Kidney tubule cell (primary cell): ENCODE results near the gene KISS1.
A peak's percentile ranks its signal among the peaks of the same experiment; 100 is the strongest.
"Not testable (repeated sequence)": the region's sequence is repeated elsewhere in the genome, so short reads cannot be mapped to it uniquely, and the experiment has no call there.

Experiments
- DNase-seq: peaks from one replicate; pipeline ENCODE4 v3.0.0-alpha.2; 2018; ENCODE audit warnings: low spot score

KISS1 gene

DNA sequence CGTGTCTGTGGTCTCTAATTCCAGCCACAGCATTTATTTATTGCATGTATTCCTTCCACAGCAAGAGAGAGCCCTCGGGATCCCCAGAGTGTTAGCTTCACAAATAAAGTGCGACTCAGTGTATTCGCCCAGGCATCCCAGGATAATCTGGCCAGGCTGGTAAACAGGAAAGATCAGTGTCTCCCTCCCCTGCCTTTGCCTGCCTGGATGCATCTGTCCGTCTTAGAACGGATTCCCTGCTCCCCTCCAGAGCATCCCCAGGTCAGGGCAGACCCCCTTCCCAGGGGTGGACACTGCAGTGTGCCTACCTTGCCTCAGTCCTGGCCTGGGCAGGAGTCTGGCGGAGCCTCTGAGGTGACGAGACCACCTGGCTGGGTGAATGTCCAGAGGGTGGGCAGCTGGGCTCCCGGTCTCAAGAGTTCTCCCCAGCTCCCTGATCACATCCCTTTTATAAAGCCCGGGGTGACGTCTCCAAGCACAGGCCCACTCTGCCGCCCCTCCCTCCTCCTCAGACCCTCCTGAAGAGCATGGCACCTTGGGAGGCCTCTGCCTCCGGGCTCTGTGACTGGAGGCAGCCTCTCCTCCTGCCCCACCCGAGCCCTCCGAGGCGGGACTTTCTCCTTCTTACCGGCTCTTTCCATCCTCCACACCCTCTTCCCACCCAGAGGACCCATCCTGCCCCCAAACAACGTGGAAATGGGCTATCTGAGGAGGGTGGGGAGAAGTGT, at the start of gene KISS1:
TSS of gene KISS1 (minus strand) at position 424 of the 728 bp plus-strand sequence. CDS start 3,615 bp downstream, outside the sequence.
- DNase-seq, result no peak

- DNase-seq, result no peak
Observed at GRCh38 chr1:204242920-204243319, 46.6 kb upstream of the KISS1 start.

DNA sequence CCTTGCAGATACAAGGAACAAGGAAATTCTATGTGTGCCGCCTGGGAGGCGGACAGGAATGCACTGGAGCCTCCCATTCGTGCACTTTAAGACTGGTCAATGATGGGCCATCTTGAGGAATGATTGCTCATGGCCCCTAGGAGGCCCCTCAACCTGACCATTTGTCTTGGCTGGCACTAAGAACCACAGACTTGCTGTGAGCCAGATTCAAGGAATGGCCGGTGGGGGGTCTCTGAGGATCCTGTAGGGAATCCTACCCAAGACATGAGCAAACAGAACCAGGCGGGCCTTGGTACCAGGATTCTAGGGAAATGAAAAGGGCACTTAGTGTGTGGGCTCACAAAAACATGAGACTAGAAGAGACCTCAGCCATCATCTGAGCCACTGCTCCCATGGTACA, 45.6 kb upstream of the KISS1 start:
- no peak for DNase-seq

GRCh38 chr1:204241050-204241449, 44.8 kb upstream of the KISS1 start:
- DNase-seq, result peak; percentile 6

DNA sequence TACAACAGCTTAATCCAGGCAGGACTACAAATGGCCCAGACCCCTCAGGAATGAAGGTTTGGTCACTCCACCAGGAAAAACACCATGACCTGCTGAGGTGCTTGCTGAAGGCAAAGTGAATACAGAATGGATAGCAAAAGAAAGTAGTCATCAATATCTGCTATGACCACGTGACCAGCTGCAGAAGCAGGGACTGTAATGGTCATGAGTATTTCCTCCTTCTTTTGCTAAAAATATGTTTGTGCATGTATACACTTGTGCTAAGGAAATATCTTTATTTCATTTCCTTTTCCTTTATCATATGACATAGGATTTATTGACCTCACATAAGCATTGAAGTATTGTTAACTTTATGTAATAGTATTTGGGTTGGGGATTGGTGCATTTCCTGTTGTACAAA, 43.9 kb upstream of the KISS1 start:
- DNase-seq, result no peak

DNA sequence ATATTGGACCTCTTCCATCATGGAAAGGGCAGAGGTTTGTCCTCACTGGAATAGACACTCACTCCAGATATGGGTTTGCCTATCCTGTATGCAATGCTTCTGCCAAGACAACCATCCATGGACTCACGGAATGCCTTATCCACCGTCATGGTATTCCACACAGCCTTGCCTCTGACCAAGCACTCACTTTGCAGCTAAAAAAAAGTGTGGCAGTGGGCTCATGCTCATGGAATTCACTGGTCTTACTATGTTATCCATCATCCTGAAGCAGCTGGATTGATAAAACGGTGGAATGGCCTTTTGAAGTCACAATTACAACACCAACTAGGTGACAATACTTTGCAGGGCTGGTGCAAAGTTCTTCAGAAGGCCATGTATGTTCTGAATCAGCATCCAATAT, 43.1 kb upstream of the KISS1 start:
- not testable (repeated sequence) for DNase-seq

DNA sequence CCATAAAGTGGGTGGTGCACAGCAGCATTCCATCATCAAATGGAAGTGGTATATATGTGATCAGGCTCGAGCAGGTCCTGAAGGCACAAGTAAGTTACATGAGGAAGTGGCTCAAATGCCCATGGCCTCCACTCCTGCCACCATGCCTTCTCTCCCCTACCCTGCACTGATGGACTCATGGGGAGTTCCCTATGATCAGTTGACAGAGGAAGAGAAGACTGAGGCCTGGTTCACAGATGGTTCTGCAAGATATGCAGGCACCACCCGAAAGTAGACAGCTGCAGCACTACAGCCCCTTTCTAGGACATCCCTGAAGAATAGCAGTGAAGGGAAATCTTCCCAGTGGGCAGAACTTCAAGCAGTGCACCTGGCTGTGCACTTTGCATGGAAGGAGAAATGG, 42.2 kb upstream of the KISS1 start:
- not testable (repeated sequence) for DNase-seq

DNA sequence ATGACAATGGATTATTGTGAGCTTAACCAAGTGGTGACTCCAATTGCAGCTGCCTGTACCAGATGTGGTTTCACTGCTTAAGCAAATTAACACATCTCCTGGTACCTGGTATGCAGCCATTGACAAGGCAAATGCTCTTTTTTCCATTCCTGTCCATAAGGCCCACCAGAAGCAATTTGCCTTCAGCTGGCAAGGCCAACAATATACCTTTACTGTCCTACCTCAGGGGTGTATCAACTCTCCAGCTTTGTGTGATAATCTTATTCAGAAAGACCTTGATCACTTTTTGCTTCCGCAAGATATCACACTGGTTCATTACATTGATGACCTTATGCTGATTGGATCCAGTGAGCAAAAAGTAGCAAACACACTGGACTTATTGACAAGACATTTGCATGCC, 41.2 kb upstream of the KISS1 start:
- not testable (repeated sequence) for DNase-seq

GRCh38 chr1:204232526-204232925, 36.2 kb upstream of the KISS1 start:
- DNase-seq, result no peak

DNA sequence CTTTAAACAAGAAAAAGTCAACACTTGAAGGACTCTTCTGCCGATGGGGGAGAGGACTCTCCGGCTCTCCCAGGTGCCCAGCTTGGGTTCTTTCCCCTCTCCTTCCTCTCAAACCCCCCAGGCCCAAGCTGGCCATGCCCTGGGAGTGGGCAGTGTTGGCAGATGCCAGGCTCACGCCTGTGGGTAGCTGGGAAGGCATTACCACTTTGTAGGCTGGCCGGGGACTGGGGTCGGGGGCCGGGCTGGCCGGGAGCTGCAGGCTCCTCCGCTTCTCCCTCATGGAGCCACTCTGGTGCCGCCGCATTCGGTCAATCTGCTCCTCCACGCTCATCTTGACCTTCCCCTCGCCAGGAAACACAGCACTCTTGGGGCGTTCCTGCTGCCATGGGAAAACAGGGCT, 33.9 kb upstream of the KISS1 start:
- DNase-seq, result no peak

DNA sequence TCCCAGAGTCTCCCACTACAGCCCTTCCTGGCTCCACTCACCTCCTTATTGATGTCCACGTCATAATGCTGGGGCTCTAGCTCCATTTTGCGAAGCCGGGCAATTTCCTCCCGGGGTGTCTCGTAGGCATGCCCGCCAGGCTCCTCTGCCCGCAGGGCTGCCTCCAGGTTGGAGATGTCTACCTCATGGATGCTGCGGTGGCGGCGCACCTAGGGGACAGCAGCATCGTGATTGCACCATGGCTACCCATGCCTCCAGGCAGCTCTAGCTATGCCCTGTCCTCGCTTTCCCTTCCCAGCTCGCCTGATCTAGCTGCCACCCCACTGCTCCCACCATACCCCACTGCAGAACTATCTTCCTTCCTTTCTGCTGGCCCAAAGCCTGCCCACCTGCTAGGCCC, 32.6 kb upstream of the KISS1 start:
- DNase-seq, result no peak

DNA sequence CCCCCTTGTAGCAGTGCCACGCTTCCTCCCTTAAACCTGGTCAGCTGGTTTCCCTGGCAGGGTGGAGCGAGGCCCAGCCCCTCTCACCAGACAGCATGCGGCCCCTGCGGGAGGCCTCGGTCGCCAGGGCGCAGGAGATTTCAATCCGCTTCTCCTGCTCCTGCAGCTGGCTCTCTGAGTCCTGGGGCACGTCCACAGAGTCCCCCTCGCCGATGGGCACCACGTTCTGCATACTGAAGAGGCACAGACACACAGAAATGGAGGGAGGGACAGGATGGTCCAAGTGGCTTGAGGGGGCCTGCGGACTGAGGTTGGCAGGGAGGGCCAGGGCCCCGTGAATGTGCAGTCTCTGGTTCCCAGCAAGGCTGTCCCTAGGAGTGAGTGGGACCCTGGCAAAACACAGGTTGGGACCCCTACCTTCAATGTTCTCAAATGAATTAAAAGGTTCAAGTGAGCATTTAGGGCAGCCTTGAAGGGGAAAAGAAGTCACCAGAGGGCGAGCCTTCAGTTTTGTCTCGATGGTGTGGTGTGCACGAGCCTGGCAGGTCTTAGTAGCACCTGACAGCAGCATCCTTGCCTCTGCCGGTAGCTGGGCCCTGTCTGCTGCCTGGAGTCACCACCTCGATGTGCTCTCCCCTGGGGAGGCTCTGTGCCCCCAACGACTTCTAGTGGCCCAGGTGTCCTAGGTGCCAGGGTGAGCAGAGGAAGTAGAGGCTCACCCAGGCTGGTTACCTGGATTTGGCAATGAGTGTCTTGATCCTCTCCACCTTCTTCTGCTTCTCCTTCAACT, 31.9 kb upstream of the KISS1 start:
- DNase-seq, result no peak

- no peak for DNase-seq
Observed at GRCh38 chr1:204227351-204227750, 31.1 kb upstream of the KISS1 start.

- DNase-seq, result peak; percentile 96
Observed at GRCh38 chr1:204225841-204226735, 29.8 kb upstream of the KISS1 start.

DNA sequence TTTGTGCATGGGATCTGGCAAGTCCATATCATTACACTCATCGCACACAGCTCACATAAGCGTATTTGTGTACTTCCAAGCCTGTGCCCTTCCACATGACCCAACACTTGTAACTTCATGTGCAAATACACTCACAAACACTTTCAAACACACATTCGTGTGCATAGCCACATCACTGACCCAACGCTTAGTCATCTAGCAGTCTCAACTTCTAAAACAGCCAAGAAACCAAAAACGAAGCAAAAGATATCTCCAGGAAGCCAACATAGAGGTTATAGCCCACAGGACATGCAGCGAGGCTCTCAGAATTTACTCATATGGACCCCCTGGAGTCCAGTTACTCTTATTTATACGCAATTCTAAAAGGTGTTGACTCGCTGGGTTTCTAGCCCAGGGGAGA, 28.4 kb upstream of the KISS1 start:
- DNase-seq, result peak; percentile 9

- no peak for DNase-seq
Observed at GRCh38 chr1:204223129-204223860, 27.0 kb upstream of the KISS1 start.

- DNase-seq, result no peak
Observed at GRCh38 chr1:204222764-204223055, 26.4 kb upstream of the KISS1 start.

GRCh38 chr1:204222006-204222763, 25.9 kb upstream of the KISS1 start:
- DNase-seq, result no peak

- DNase-seq, result no peak
Observed at GRCh38 chr1:204221271-204221670, 25.0 kb upstream of the KISS1 start.

DNA sequence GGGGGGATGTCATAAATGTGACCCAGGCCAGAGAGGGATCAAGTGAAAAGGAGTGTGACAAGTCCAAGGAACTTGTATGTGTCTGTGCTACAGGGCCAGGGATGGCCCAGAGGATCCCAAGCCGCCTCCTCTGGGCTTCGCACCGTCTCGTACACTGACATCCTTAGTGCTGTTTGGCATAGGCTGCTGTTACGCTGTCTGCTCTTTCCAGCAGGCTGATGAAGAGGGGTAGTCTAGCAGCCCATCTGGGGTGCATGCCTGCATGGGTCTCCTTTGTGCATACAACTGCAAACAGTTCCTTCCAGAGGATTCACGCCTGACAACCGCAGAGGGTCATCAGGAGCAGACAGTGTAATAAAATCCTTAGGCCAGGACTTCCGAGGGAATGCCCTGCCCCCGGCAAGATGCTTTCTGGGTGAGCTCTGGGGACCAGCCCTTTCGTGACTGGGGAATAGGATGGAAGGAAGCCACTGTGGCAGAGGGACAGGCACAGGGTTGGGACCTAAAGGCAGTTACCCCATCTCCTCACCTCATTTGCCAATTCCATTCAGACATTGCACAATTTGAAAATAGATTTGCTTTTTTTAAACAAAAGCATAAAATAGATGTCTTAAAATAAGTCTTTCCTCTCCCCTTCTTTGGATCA, 23.8 kb upstream of the KISS1 start:
- DNase-seq, result no peak

DNA sequence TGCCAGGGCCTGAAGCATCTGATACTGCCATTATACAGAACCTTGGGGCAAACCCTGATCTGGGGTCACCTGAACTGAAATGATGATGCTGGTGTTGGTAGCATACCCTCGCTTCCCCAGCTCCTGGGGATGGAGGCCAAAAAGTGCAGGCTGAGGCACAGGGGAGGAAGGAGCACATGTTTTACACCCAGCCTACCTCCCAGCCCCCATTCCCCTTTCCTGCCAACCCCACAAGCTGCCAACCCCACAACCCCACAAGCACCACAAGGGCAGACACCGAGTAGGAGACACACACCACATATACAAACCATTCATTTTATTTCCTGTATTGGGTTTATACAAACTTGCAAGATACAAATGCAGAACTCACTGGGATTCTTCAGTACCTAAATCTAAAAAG, 22.3 kb upstream of the KISS1 start:
- DNase-seq, result no peak
